ENCODE measurements around the gene ZNF136. TPM values are rescaled to one million over a fixed set of nuclear protein-coding genes. Genes with fewer than 3 reads are reported as not detected.

ZNF136 gene
- total and polyA plus RNA-seq, 2 of the 13 experiments (the other 11 are each of a cell fraction or from before 2014, with no cell fraction given), result 2.5 to 10.2 TPM

- TF ChIP-seq NBN (conservative IDR thresholded peaks at IDR 0.05), result no peak
- peak; percentile 43; the same call in 1 of the 3 replicates for TF ChIP-seq MXI1 (IDR thresholded peaks at IDR 0.05; ENCODE audit: borderline replicate concordance, low read depth, low read length)
- no peak for TF ChIP-seq ZNF629 (CRISPR knock-in tag; conservative IDR thresholded peaks at IDR 0.05)
- TF ChIP-seq RARG (CRISPR knock-in tag; IDR thresholded peaks at IDR 0.05; ENCODE audit: low read depth), result no peak
- no peak for TF ChIP-seq ATF2 (CRISPR knock-in tag; IDR thresholded peaks at IDR 0.05)
- no peak for TF ChIP-seq ISX (CRISPR knock-in tag; conservative IDR thresholded peaks at IDR 0.05)
- no peak for TF ChIP-seq ZNF234 (CRISPR knock-in tag; conservative IDR thresholded peaks at IDR 0.05)
- TF ChIP-seq TCF7L2 (IDR thresholded peaks at IDR 0.05; ENCODE audit: low read depth, low read length), result no peak
- no peak for TF ChIP-seq SMARCC2 (IDR thresholded peaks at IDR 0.05)
- TF ChIP-seq ONECUT2 (CRISPR knock-in tag; IDR thresholded peaks at IDR 0.05), result no peak
- no peak for TF ChIP-seq ZC3H4 (CRISPR knock-in tag; IDR thresholded peaks at IDR 0.05; ENCODE audit: borderline replicate concordance)
- no peak for TF ChIP-seq FOXO1 (CRISPR knock-in tag; IDR thresholded peaks at IDR 0.05)
- peak; percentile 59 for TF ChIP-seq ELF1 (CRISPR knock-in tag; IDR thresholded peaks at IDR 0.05)
- TF ChIP-seq ZNF503 (CRISPR knock-in tag; IDR thresholded peaks at IDR 0.05), result no peak
- TF ChIP-seq XRCC5 (optimal IDR thresholded peaks at IDR 0.05; ENCODE audit: low read length), result peak; percentile 45
- no peak for TF ChIP-seq ZNF468 (CRISPR knock-in tag; IDR thresholded peaks at IDR 0.05)
- no peak for TF ChIP-seq ZNF235 (CRISPR knock-in tag; IDR thresholded peaks at IDR 0.05; ENCODE audit: borderline replicate concordance)
- TF ChIP-seq SIX1 (CRISPR knock-in tag; IDR thresholded peaks at IDR 0.05; ENCODE audit: borderline replicate concordance), result no peak
- TF ChIP-seq ZNF773 (CRISPR knock-in tag; IDR thresholded peaks at IDR 0.05; ENCODE audit: borderline replicate concordance), result no peak
- TF ChIP-seq TCF12 (IDR thresholded peaks at IDR 0.05), result no peak
- TF ChIP-seq TCF12 (CRISPR knock-in tag; IDR thresholded peaks at IDR 0.05), result no peak; the same call in 1 of the 2 replicates
- TF ChIP-seq HNRNPK (IDR thresholded peaks at IDR 0.05; ENCODE audit: low read depth, low read length, poor library complexity, severe bottlenecking), result no peak
- no peak for TF ChIP-seq SNAI1 (CRISPR knock-in tag; IDR thresholded peaks at IDR 0.05; ENCODE audit: borderline replicate concordance)
- TF ChIP-seq FUBP1 (CRISPR knock-in tag; IDR thresholded peaks at IDR 0.05; ENCODE audit: borderline replicate concordance), result no peak
- TF ChIP-seq ZNF788 (CRISPR knock-in tag; IDR thresholded peaks at IDR 0.05; ENCODE audit: borderline replicate concordance), result peak; percentile 57; the same call in 1 of the 2 replicates
- TF ChIP-seq ZBTB26 (CRISPR knock-in tag; IDR thresholded peaks at IDR 0.05; ENCODE audit: borderline replicate concordance), result peak; percentile 49; the same call in 1 of the 2 replicates
These were observed 22.9 kb upstream of the ZNF136 start, which contains the start of gene ZNF20 (continued) for GRCh38 chr19:12139885-12140544.

Data from HepG2 (cell line).